Neural cell (in vitro differentiated cells): ENCODE measurements around the gene OR2S2. TPM values are rescaled to one million over a fixed set of nuclear protein-coding genes. Genes with fewer than 3 reads are reported as not detected.

Experiments
- H2AFZ ChIP-seq: fragments of 200-600, 300-800 bp; sonication (generic), shearing (Covaris generic); 2 replicates; pipeline ENCODE4 v1.6.0; 2014; ENCODE audit warnings: low read depth, mild to moderate bottlenecking, antibody characterized with exemption, low read length, moderate library complexity
- H3F3A ChIP-seq: fragments of 200-600 bp; shearing (Covaris generic); 2 replicates; pipeline ENCODE4 v1.6.1; 2016; ENCODE audit warnings: mild to moderate bottlenecking, moderate library complexity, mixed read lengths, antibody characterized with exemption, low read length; ENCODE audit not compliant: insufficient read depth, poor library complexity, severe bottlenecking
- H3K27ac ChIP-seq: fragments of 200-600, 300-800 bp; sonication (generic), shearing (Covaris generic); 2 replicates; pipeline ENCODE4 v1.5.1; 2014; ENCODE audit warnings: mild to moderate bottlenecking, low read length, moderate library complexity
- H3K27me3 ChIP-seq: fragments of 300-800, 200-600 bp; sonication (generic), shearing (Covaris generic); 2 replicates; pipeline ENCODE4 v1.6.0; 2014; ENCODE audit warnings: mild to moderate bottlenecking, low read depth, low read length, moderate library complexity; ENCODE audit not compliant: insufficient read depth
- H3K36me3 ChIP-seq: fragments of 300-800, 200-600 bp; sonication (generic), shearing (Covaris generic); 2 replicates; pipeline ENCODE4 v1.5.1; 2014; ENCODE audit warnings: mild to moderate bottlenecking, antibody characterized with exemption, low read length, moderate library complexity; ENCODE audit not compliant: insufficient read depth
- H3K4me2 ChIP-seq: fragments of 300-800, 200-600 bp; sonication (generic), shearing (Covaris generic); 2 replicates; pipeline ENCODE4 v1.6.0; 2014; ENCODE audit warnings: mild to moderate bottlenecking, low read length
- H3K4me3 ChIP-seq: fragments of 300-800, 200-600 bp; sonication (generic), shearing (Covaris generic); 2 replicates; pipeline ENCODE4 v1.5.1; 2014; ENCODE audit warnings: mild to moderate bottlenecking, low read length, moderate library complexity
- H3K79me2 ChIP-seq: fragments of 200-600 bp; shearing (Covaris generic); replicated peaks from 2 replicates; pipeline ENCODE4 v1.6.0; 2014; ENCODE audit warnings: mild to moderate bottlenecking, low read length, moderate library complexity; ENCODE audit not compliant: insufficient read depth
- H3K9ac ChIP-seq: fragments of 300-800, 200-600 bp; sonication (generic), shearing (Covaris generic); 2 replicates; pipeline ENCODE4 v1.6.1; 2016; ENCODE audit warnings: mild to moderate bottlenecking, low read length, mixed read lengths
- H3K9me2 ChIP-seq: fragments of 200-600 bp; shearing (Covaris generic); 2 replicates; pipeline ENCODE4 v1.6.1; 2016; ENCODE audit warnings: mild to moderate bottlenecking, low read length, mixed read lengths; ENCODE audit not compliant: insufficient read depth
- H3K9me3 ChIP-seq: fragments of 200-600, 300-800 bp; sonication (generic), shearing (Covaris generic); 2 replicates; pipeline ENCODE4 v1.6.1; 2016; ENCODE audit warnings: mild to moderate bottlenecking, mixed run types, low read length, moderate library complexity, mixed read lengths
- H4K20me1 ChIP-seq: fragments of 200-600 bp; shearing (Covaris generic); 2 replicates; pipeline ENCODE4 v1.6.1; 2016; ENCODE audit warnings: mild to moderate bottlenecking, mixed run types; ENCODE audit not compliant: insufficient read depth
- CTCF ChIP-seq: fragments of 450-650 bp; IDR thresholded peaks from 2 replicates; pipeline ENCODE4 v1.5.1; 2014; ENCODE audit warnings: antibody characterized with exemption, mild to moderate bottlenecking, moderate library complexity; ENCODE audit not compliant: poor library complexity, severe bottlenecking
- EP300 ChIP-seq: fragments of 450-650 bp; conservative IDR thresholded peaks from 2 replicates; pipeline ENCODE4 v1.6.1; 2014; ENCODE audit warnings: antibody characterized with exemption, mild to moderate bottlenecking, moderate library complexity; ENCODE audit not compliant: poor library complexity, severe bottlenecking
- EZH2 ChIP-seq: fragments of 200-600, 300-800 bp; shearing (Covaris generic), sonication (generic); IDR thresholded peaks from 2 replicates; pipeline ENCODE4 v1.6.1; 2014; ENCODE audit warnings: antibody characterized with exemption, low read length, borderline replicate concordance, mild to moderate bottlenecking; ENCODE audit not compliant: insufficient read depth, poor library complexity, severe bottlenecking
- MXI1 ChIP-seq: fragments of 450-650 bp; conservative IDR thresholded peaks from 2 replicates; pipeline ENCODE4 v1.6.1; 2014; ENCODE audit warnings: antibody characterized with exemption, mild to moderate bottlenecking; ENCODE audit not compliant: poor library complexity, severe bottlenecking
- POLR2AphosphoS5 ChIP-seq: IDR thresholded peaks from 2 replicates; pipeline ENCODE4 v1.6.1; 2012
- RAD21 ChIP-seq: fragments of 450-650 bp; conservative IDR thresholded peaks from 2 replicates; pipeline ENCODE4 v1.6.1; 2014; ENCODE audit warnings: antibody characterized with exemption, mild to moderate bottlenecking, moderate library complexity
- SMC3 ChIP-seq: fragments of 450-650 bp; conservative IDR thresholded peaks from 2 replicates; pipeline ENCODE4 v1.6.1; 2014; ENCODE audit warnings: antibody characterized with exemption, mild to moderate bottlenecking, moderate library complexity; ENCODE audit not compliant: poor library complexity
- TAF1 ChIP-seq: IDR thresholded peaks from 2 replicates; pipeline ENCODE4 v1.6.1; 2012; ENCODE audit warnings: low read depth
- polyA plus RNA-seq: library from polyadenylated mRNA; depleted of rRNA; stranded (reverse); fragments of >200 nt; gene quantifications from 2 replicates; pipeline ENCODE4 v1.2.3, GENCODE V29; 2014
- TF ChIP-seq, protein P1 (sequence below): IDR thresholded peaks from 2 replicates; pipeline ENCODE4 v1.6.1; 2012; ENCODE audit warnings: borderline replicate concordance

Gene OR2S2
- polyA plus RNA-seq, 1 donor from 2014 or later = not detected

DNA sequence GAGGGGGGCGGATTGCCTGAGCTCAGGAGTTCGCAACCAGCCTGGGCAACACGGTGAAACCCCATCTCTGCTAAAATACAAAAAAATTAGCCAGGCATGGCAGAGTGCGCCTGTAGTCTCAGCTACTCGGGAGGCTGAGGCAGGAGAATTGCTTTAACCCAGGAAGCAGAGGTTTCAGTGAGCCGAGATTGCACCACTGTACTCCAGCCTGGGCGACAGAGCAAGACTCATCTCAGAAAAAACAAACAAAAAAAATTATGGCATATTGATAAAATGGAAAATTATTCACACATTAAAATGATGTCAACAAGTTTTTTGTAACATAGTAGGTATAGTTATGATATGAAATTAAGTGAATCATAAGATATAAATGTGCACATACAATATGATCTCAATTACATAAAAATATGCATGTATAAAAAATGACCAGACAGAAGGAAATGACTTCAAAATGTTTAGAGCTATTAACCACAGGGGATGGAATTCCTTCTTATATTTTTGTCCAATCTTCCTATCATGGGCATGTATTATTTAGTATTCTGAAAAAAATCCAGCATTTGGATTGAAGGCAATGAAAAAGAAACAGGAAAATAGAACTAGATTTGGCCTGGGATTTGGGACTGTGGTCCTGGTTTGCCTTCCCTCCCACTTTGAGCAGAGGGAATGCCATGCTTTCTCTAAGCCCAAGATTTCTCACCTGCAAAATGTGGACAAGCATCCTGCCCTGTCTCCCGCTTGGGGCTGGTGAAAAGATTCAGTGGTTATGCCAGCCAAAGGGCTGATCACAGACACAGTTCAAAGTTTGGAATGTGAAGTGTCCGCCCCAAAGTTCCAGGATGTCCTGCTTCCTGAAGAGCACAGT, 29.1 kb downstream of the OR2S2 start:
- no peak overlapping the region for H3K4me3 ChIP-seq
- H3K9ac ChIP-seq = no peak overlapping the region
- no peaks in the 10 kb centered on the region for H3K36me3 ChIP-seq
- no peak overlapping the region for H2AFZ ChIP-seq
- no peaks in the 10 kb centered on the region for H3K79me2 ChIP-seq
- TF ChIP-seq EZH2 (no peak), MXI1 (no peak), RAD21 (no peak), CTCF (no peak), POLR2AphosphoS5 (no peak), SMC3 (no peak)
- H3K9me3 ChIP-seq = no peaks in the 10 kb centered on the region
- H3F3A ChIP-seq = no peaks in the 10 kb centered on the region
- no peaks in the 10 kb centered on the region for H3K9me2 ChIP-seq
- H3K4me2 ChIP-seq = no peak overlapping the region
- no peaks in the 10 kb centered on the region for H4K20me1 ChIP-seq
- H3K27me3 ChIP-seq = no peaks in the 10 kb centered on the region
- no peak overlapping the region for H3K27ac ChIP-seq

DNA sequence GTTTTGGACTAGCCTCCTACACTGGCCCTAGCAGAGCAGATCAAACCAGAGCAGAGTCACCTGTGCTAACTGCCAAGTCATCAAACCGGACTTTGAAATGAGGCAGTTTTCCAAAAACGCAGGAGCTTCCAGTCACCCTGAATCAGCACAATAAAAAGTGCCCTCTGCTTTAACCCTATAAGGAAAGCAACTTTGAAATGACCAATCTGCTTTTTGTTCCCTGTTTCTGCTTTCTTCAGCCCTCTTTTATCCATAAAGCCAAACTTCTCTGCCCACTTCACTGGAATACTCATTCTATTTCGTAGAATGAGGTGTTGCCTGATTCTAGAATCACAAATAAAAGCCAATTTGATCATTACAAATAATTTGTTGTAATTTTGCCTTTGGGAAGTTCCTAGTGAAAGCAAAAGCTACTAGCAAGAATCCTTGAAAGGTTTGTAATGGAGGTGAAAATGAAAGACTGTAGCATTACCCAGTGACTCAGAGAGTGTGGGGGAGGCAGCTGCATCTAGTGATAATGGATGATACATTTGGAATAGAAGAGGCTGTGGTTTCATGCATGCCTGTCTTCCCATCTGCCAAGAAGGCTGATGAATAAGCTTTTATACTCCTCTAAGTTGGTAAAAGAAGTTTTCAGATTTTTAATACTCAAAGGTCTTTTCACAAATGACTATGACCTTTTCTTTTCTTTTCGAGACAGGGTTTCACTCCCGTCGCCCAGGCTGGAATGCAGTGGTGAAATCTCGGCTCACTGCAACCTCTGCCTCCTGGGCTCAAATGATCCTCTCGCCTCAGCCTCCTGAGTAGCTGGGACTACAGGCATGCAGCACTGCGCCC, 33.8 kb downstream of the OR2S2 start:
- no peaks in the 10 kb centered on the region for H4K20me1 ChIP-seq
- H3K9me2 ChIP-seq = no peaks in the 10 kb centered on the region
- no peak overlapping the region for H2AFZ ChIP-seq
- H3F3A ChIP-seq = no peaks in the 10 kb centered on the region
- no peaks in the 10 kb centered on the region for H3K27me3 ChIP-seq
- no peak overlapping the region for H3K9ac ChIP-seq
- no peak overlapping the region for H3K4me2 ChIP-seq
- TF ChIP-seq SMC3 (no peak), RAD21 (no peak), TAF1 (no peak), MXI1 (no peak), POLR2AphosphoS5 (no peak), EZH2 (no peak), EP300 (no peak), CTCF (no peak)
- TF ChIP-seq, protein P1, sequence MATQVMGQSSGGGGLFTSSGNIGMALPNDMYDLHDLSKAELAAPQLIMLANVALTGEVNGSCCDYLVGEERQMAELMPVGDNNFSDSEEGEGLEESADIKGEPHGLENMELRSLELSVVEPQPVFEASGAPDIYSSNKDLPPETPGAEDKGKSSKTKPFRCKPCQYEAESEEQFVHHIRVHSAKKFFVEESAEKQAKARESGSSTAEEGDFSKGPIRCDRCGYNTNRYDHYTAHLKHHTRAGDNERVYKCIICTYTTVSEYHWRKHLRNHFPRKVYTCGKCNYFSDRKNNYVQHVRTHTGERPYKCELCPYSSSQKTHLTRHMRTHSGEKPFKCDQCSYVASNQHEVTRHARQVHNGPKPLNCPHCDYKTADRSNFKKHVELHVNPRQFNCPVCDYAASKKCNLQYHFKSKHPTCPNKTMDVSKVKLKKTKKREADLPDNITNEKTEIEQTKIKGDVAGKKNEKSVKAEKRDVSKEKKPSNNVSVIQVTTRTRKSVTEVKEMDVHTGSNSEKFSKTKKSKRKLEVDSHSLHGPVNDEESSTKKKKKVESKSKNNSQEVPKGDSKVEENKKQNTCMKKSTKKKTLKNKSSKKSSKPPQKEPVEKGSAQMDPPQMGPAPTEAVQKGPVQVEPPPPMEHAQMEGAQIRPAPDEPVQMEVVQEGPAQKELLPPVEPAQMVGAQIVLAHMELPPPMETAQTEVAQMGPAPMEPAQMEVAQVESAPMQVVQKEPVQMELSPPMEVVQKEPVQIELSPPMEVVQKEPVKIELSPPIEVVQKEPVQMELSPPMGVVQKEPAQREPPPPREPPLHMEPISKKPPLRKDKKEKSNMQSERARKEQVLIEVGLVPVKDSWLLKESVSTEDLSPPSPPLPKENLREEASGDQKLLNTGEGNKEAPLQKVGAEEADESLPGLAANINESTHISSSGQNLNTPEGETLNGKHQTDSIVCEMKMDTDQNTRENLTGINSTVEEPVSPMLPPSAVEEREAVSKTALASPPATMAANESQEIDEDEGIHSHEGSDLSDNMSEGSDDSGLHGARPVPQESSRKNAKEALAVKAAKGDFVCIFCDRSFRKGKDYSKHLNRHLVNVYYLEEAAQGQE = no peak
- H3K9me3 ChIP-seq = no peaks in the 10 kb centered on the region
- no peaks in the 10 kb centered on the region for H3K79me2 ChIP-seq
- H3K27ac ChIP-seq = no peak overlapping the region
- H3K4me3 ChIP-seq = no peak overlapping the region
- H3K36me3 ChIP-seq = no peaks in the 10 kb centered on the region
